Astrocyte (in vitro differentiated cells and primary cell): ENCODE measurements around the gene TTC1. TPM values are rescaled to one million over a fixed set of nuclear protein-coding genes. Genes with fewer than 3 reads are reported as not detected.

Experiments
- DNase-seq: peaks from one replicate; pipeline ENCODE4 v3.0.0-alpha.2; 2010; ENCODE audit warnings: low read depth
- FAIRE-seq: peaks from 2 replicates; lab custom pipeline; 2011; peaks lifted over from hg19 to GRCh38; lab: Jason Lieb, UNC
- H2AFZ ChIP-seq: 2 replicates; pipeline ENCODE4 v1.6.0; 2012; ENCODE audit warnings: low read depth, low read length, inconsistent platforms
- H3K27ac ChIP-seq: 2 replicates; pipeline ENCODE4 v1.5.1; 2011; ENCODE audit warnings: low read depth, low read length, inconsistent platforms
- H3K27me3 ChIP-seq: 2 replicates; pipeline ENCODE4 v1.6.0; 2011; ENCODE audit warnings: low read length, inconsistent platforms; ENCODE audit not compliant: insufficient read depth
- H3K36me3 ChIP-seq: 2 replicates; pipeline ENCODE4 v1.5.1; 2011; ENCODE audit warnings: low read length, inconsistent platforms; ENCODE audit not compliant: insufficient read depth
- H3K4me1 ChIP-seq: 2 replicates; pipeline ENCODE4 v1.5.1; 2011; ENCODE audit warnings: low read length, inconsistent platforms; ENCODE audit not compliant: insufficient read depth
- H3K4me2 ChIP-seq: 2 replicates; pipeline ENCODE4 v1.6.0; 2012; ENCODE audit warnings: low read length, inconsistent platforms
- H3K4me3 ChIP-seq: 2 replicates; pipeline ENCODE4 v1.5.1; 2011; ENCODE audit warnings: low read depth, mild to moderate bottlenecking, low read length, inconsistent platforms; ENCODE audit not compliant: insufficient read depth
- H3K79me2 ChIP-seq: 2 replicates; pipeline ENCODE4 v1.6.0; 2012; ENCODE audit warnings: mild to moderate bottlenecking, low read length, inconsistent platforms; ENCODE audit not compliant: insufficient read depth
- H3K9ac ChIP-seq: 2 replicates; pipeline ENCODE4 v1.6.0; 2012; ENCODE audit warnings: mild to moderate bottlenecking, low read length, inconsistent platforms
- H3K9me3 ChIP-seq: 2 replicates; pipeline ENCODE4 v1.5.1; 2012; ENCODE audit warnings: low read depth, mild to moderate bottlenecking, low read length, inconsistent platforms; ENCODE audit not compliant: insufficient read depth
- H4K20me1 ChIP-seq: 2 replicates; pipeline ENCODE4 v1.6.0; 2012; ENCODE audit warnings: low read length, inconsistent platforms; ENCODE audit not compliant: insufficient read depth
- H3K27ac Mint-ChIP-seq: one replicate; pipeline ENCODE4 v1.8.0; 2021; ENCODE audit warnings: mild to moderate bottlenecking, mixed read lengths; ENCODE audit not compliant: unreplicated experiment
- H3K27me3 Mint-ChIP-seq: one replicate; pipeline ENCODE4 v1.8.0; 2021; ENCODE audit warnings: low read depth, mixed read lengths; ENCODE audit not compliant: unreplicated experiment
- H3K36me3 Mint-ChIP-seq: one replicate; pipeline ENCODE4 v1.8.0; 2021; ENCODE audit warnings: low read depth, mixed read lengths; ENCODE audit not compliant: unreplicated experiment
- H3K4me1 Mint-ChIP-seq: one replicate; pipeline ENCODE4 v1.8.0; 2021; ENCODE audit warnings: low read depth, mixed read lengths; ENCODE audit not compliant: unreplicated experiment
- H3K4me3 Mint-ChIP-seq: one replicate; pipeline ENCODE4 v1.8.0; 2021; ENCODE audit warnings: mild to moderate bottlenecking, moderate library complexity, mixed read lengths; ENCODE audit not compliant: unreplicated experiment
- H3K9me3 Mint-ChIP-seq: one replicate; pipeline ENCODE4 v1.8.0; 2021; ENCODE audit warnings: mild to moderate bottlenecking, mixed read lengths; ENCODE audit not compliant: unreplicated experiment
- CTCF ChIP-seq: IDR thresholded peaks from 2 replicates; pipeline ENCODE4 v1.5.1; 2011; ENCODE audit warnings: low read depth, mild to moderate bottlenecking, inconsistent platforms, low read length, moderate library complexity; ENCODE audit not compliant: insufficient read depth
- EZH2 ChIP-seq: IDR thresholded peaks from 2 replicates; pipeline ENCODE4 v1.6.1; 2012; ENCODE audit warnings: mild to moderate bottlenecking, low read length, inconsistent platforms; ENCODE audit not compliant: insufficient read depth
- total RNA-seq: library from RNA; stranded (reverse); gene quantifications from 2 replicates; pipeline ENCODE4 v1.2.1, GENCODE V29; 2021

TTC1 gene
- total RNA-seq, 1 donor from 2014 or later, result 61.2 TPM

DNA sequence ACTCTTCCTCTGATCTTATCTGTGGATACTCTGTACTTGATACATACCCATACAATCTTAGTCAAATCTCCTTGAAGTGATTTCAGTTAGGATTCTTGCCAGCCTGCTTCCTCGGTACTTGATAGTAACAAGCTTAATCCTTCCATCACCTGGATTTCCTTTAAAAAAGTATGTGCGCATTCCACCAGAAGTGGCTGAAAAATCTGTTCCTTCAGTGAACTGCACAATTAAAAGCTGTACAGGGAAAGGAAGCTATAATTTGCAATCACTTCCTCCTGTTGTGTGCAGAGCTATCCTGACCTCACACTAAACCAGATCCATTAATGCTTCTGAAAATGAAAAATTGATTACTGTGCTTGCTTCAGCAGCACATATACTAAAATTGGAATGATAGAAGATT is 63.0 kb downstream of the TTC1 start:
- peaks cover 5% of the 10 kb centered on the region for H3K4me1 Mint-ChIP-seq
- Histone ChIP-seq H4K20me1 (no peaks in the 10 kb centered on the region), H2AFZ (no peak overlapping the region), H3K9me3 (no peaks in the 10 kb centered on the region), H3K4me1 (peaks cover 3% of the 10 kb centered on the region), H3K27me3 (no peaks in the 10 kb centered on the region), H3K4me2 (no peak overlapping the region), H3K36me3 (no peaks in the 10 kb centered on the region), H3K9ac (no peak overlapping the region), H3K27ac (no peak overlapping the region), H3K4me3 (no peak overlapping the region), H3K79me2 (no peaks in the 10 kb centered on the region)
- H3K27me3 Mint-ChIP-seq, result no peaks in the 10 kb centered on the region
- FAIRE-seq, result no peak
- no peak overlapping the region for H3K27ac Mint-ChIP-seq
- H3K4me3 Mint-ChIP-seq, result no peak overlapping the region
- no peak for DNase-seq
- no peaks in the 10 kb centered on the region for H3K9me3 Mint-ChIP-seq
- no peak for TF ChIP-seq EZH2
- TF ChIP-seq CTCF, result no peak
- H3K36me3 Mint-ChIP-seq, result no peaks in the 10 kb centered on the region

- H3K4me1 Mint-ChIP-seq, result peaks cover 5% of the 10 kb centered on the region
- no peaks in the 10 kb centered on the region for H3K9me3 ChIP-seq
Observed at GRCh38 chr5:160075073-160075472, 66.1 kb downstream of the TTC1 start.

More at GRCh38 chr5:160075073-160075472, 66.1 kb downstream of the TTC1 start:
- Histone ChIP-seq H3K4me1 (peaks cover 7% of the 10 kb centered on the region), H3K4me3 (no peak overlapping the region), H3K4me2 (no peak overlapping the region), H3K27ac (no peak overlapping the region), H3K9ac (no peak overlapping the region), H2AFZ (no peak overlapping the region), H3K36me3 (peaks cover 4% of the 10 kb centered on the region), H3K27me3 (no peaks in the 10 kb centered on the region), H4K20me1 (no peaks in the 10 kb centered on the region), H3K79me2 (no peaks in the 10 kb centered on the region)
- peak overlapping the region; percentile 20 for H3K4me3 Mint-ChIP-seq
- TF ChIP-seq CTCF (no peak), EZH2 (no peak)
- no peaks in the 10 kb centered on the region for H3K9me3 Mint-ChIP-seq
- no peaks in the 10 kb centered on the region for H3K36me3 Mint-ChIP-seq
- peak overlapping the region; percentile 58 for H3K27ac Mint-ChIP-seq
- no peaks in the 10 kb centered on the region for H3K27me3 Mint-ChIP-seq
- no peak for FAIRE-seq
- peak; percentile 49 for DNase-seq
